HCT116 (cell line): ENCODE results near the gene SHROOM3. TPM values are rescaled to one million over a fixed set of nuclear protein-coding genes. Genes with fewer than 3 reads are reported as not detected.

Source experiments
- ATAC-seq: fragments of 200-7000 bp; cut with Tn5 transposase; 2 replicates; pipeline ENCODE4 v1.9.1; 2020; ENCODE audit warnings: mild to moderate bottlenecking, moderate library complexity
- BruUV-seq: library from RNA; stranded (reverse); fragments of 400-500 nt; replicated peaks from 2 replicates; lab custom pipeline; 2021; lab: Mats Ljungman, UMichigan
- CTCF ChIA-PET: fragments of 300-600 bp; sonication (Branson Sonifier 250); formaldehyde crosslinking; loops from one replicate; lab custom pipeline; 2021; ENCODE audit warnings: antibody characterized with exemption; lab: Charles Lee
- POLR2A ChIA-PET: fragments of 300-600, 350-600 bp; sonication (Branson Sonifier 250); formaldehyde crosslinking; loops from one replicate; lab custom pipeline; 2021; ENCODE audit warnings: antibody characterized with exemption; lab: Charles Lee
- RAD21 ChIA-PET, 2 experiments: fragments of 300-600 bp; sonication (Branson Sonifier 250); formaldehyde crosslinking; loops; one replicate each; lab custom pipeline; 2023; ENCODE audit warnings: low total read pairs in 2 of 2; ENCODE audit not compliant: uncharacterized antibody in 2 of 2, unreplicated experiment in 2 of 2, low non-redundant PET in 1 of 2; lab: Charles Lee
- DNase-seq: peaks from one replicate; pipeline ENCODE4 v3.0.0-alpha.2; 2010; ENCODE audit warnings: low read depth, low spot score
- H2AFZ ChIP-seq: fragments of 200-600 bp; shearing (Covaris generic), sonication (generic); 2 replicates; pipeline ENCODE4 v1.6.1; 2017; ENCODE audit warnings: low read depth, mixed run types, mixed read lengths, antibody characterized with exemption, low read length; ENCODE audit not compliant: poor library complexity, severe bottlenecking
- H3K27ac ChIP-seq: 2 replicates; pipeline ENCODE4 v1.5.1; 2012; ENCODE audit warnings: low read depth, low read length
- H3K27me3 ChIP-seq: fragments of 200-600 bp; sonication (generic); 2 replicates; pipeline ENCODE4 v1.6.1; 2016; ENCODE audit warnings: mixed run types, low read length, mixed read lengths; ENCODE audit not compliant: insufficient read depth
- H3K36me3 ChIP-seq, 2 experiments: fragments of 200-500 bp in 1 of 2; fragments of 200-600 bp in 1 of 2; sonication (Bioruptor generic) in 1 of 2; sonication (generic) in 1 of 2; 2 replicates each; pipeline versions ENCODE4 v1.5.1 to v1.6.1; 2014 to 2016; ENCODE audit warnings: low read length in 2 of 2, inconsistent platforms in 1 of 2, mixed read lengths in 1 of 2, mixed run types in 1 of 2; ENCODE audit not compliant: insufficient read depth in 2 of 2, control insufficient read depth in 1 of 2
- H3K4me1 ChIP-seq, 2 experiments: fragments of 200-600 bp in 1 of 2; sonication (generic) in 1 of 2; 2 replicates each; pipeline versions ENCODE4 v1.5.1 to v1.6.1; 2012 to 2017; ENCODE audit warnings: low read length in 2 of 2, inconsistent platforms in 1 of 2, mild to moderate bottlenecking in 1 of 2, mixed read lengths in 1 of 2, mixed run types in 1 of 2, moderate library complexity in 1 of 2; ENCODE audit not compliant: insufficient read depth in 2 of 2, control insufficient read depth in 1 of 2
- H3K4me2 ChIP-seq: fragments of 200-600 bp; sonication (generic); 2 replicates; pipeline ENCODE4 v1.6.1; 2017; ENCODE audit warnings: mixed run types, low read length, mixed read lengths
- H3K4me3 ChIP-seq, 2 experiments: fragments of 200-600 bp in 1 of 2; sonication (generic) in 1 of 2; replicated peaks in 1 of 2; 2 replicates each; pipeline ENCODE4 v1.5.1; 2011 to 2016; ENCODE audit warnings: low read length in 2 of 2, control low read depth in 1 of 2, low read depth in 1 of 2, mild to moderate bottlenecking in 1 of 2, mixed read lengths in 1 of 2, mixed run types in 1 of 2
- H3K79me2 ChIP-seq: fragments of 200-600 bp; sonication (generic); 2 replicates; pipeline ENCODE4 v1.6.1; 2017; ENCODE audit warnings: mild to moderate bottlenecking, mixed run types, low read length, moderate library complexity, mixed read lengths; ENCODE audit not compliant: insufficient read depth
- H3K9ac ChIP-seq: fragments of 200-600 bp; sonication (generic); 2 replicates; pipeline ENCODE4 v1.6.1; 2016; ENCODE audit warnings: low read length, mixed read lengths
- H3K9me2 ChIP-seq: fragments of 200-600 bp; sonication (generic), shearing (Covaris generic); 2 replicates; pipeline ENCODE4 v1.6.1; 2017; ENCODE audit warnings: mixed run types, mild to moderate bottlenecking, moderate library complexity; ENCODE audit not compliant: insufficient read depth
- H3K9me3 ChIP-seq, 2 experiments: fragments of 200-500 bp in 1 of 2; fragments of 200-600 bp in 1 of 2; sonication (Bioruptor generic) in 1 of 2; sonication (generic) in 1 of 2; 2 replicates each; pipeline ENCODE4 v1.6.1; 2014 to 2017; ENCODE audit warnings: low read length in 2 of 2, mixed read lengths in 2 of 2, inconsistent platforms in 1 of 2, low read depth in 1 of 2, mild to moderate bottlenecking in 1 of 2, mixed run types in 1 of 2, moderate library complexity in 1 of 2; ENCODE audit not compliant: control insufficient read depth in 1 of 2, insufficient read depth in 1 of 2
- H4K20me1 ChIP-seq: fragments of 200-600 bp; sonication (generic), shearing (Covaris generic); 2 replicates; pipeline ENCODE4 v1.6.1; 2017; ENCODE audit warnings: mixed run types, mild to moderate bottlenecking, moderate library complexity; ENCODE audit not compliant: insufficient read depth
- CBX3 ChIP-seq: IDR thresholded peaks from 2 replicates; pipeline ENCODE4 v1.6.1; 2012; ENCODE audit warnings: low read depth
- CEBPB ChIP-seq: IDR thresholded peaks from 2 replicates; pipeline ENCODE4 v1.6.1; 2012; ENCODE audit warnings: low read depth
- CTCF ChIP-seq, 3 experiments: fragments of 200-600 bp in 1 of 3; sonication (generic) in 1 of 3; IDR thresholded peaks in 2 of 3; conservative IDR thresholded peaks in 1 of 3; 2 replicates each; pipeline ENCODE4 v1.5.1; 2012 to 2017; ENCODE audit warnings: low read depth in 2 of 3, low read length in 2 of 3, antibody characterized with exemption in 1 of 3, borderline replicate concordance in 1 of 3, control low read depth in 1 of 3, mild to moderate bottlenecking in 1 of 3, mixed read lengths in 1 of 3, mixed run types in 1 of 3, moderate library complexity in 1 of 3; ENCODE audit not compliant: insufficient read depth in 1 of 3
- EGR1 ChIP-seq: IDR thresholded peaks from 2 replicates; pipeline ENCODE4 v1.6.1; 2012; ENCODE audit warnings: low read depth
- ELF1 ChIP-seq: IDR thresholded peaks from 2 replicates; pipeline ENCODE4 v1.6.1; 2012; ENCODE audit warnings: low read depth, borderline replicate concordance
- EZH2 ChIP-seq: fragments of 200-600 bp; sonication (generic); IDR thresholded peaks from 2 replicates; pipeline ENCODE4 v1.6.1; 2017; ENCODE audit warnings: antibody characterized with exemption, mixed run types
- EZH2phosphoT487 ChIP-seq: fragments of 200-600 bp; IDR thresholded peaks from 2 replicates; pipeline ENCODE4 v1.6.1; 2018; ENCODE audit warnings: antibody characterized with exemption, borderline replicate concordance
- FOSL1 ChIP-seq: IDR thresholded peaks from 2 replicates; pipeline ENCODE4 v1.6.1; 2012; ENCODE audit warnings: low read depth
- JUND ChIP-seq: IDR thresholded peaks from 2 replicates; pipeline ENCODE4 v1.6.1; 2012
- MAX ChIP-seq: IDR thresholded peaks from 2 replicates; pipeline ENCODE4 v1.6.1; 2012
- POLR2A ChIP-seq: IDR thresholded peaks from 2 replicates; pipeline ENCODE4 v1.7.0; 2011; ENCODE audit warnings: borderline replicate concordance; ENCODE audit not compliant: insufficient read depth, insufficient read length; ENCODE audit errors: extremely low read depth
- POLR2AphosphoS5 ChIP-seq: IDR thresholded peaks from 2 replicates; pipeline ENCODE4 v1.6.1; 2011; ENCODE audit warnings: mild to moderate bottlenecking, low read depth, low read length, moderate library complexity
- RAD21 ChIP-seq: IDR thresholded peaks from 2 replicates; pipeline ENCODE4 v1.6.1; 2012; ENCODE audit warnings: low read depth, mild to moderate bottlenecking
- REST ChIP-seq: IDR thresholded peaks from 2 replicates; pipeline ENCODE4 v1.6.1; 2012; ENCODE audit warnings: low read depth
- SIN3A ChIP-seq: IDR thresholded peaks from 2 replicates; pipeline ENCODE4 v1.6.1; 2012; ENCODE audit warnings: low read depth
- SP1 ChIP-seq: IDR thresholded peaks from 2 replicates; pipeline ENCODE4 v1.6.1; 2012; ENCODE audit warnings: low read depth
- SRF ChIP-seq: IDR thresholded peaks from 2 replicates; pipeline ENCODE4 v1.6.1; 2012; ENCODE audit warnings: low read depth
- TCF7L2 ChIP-seq: IDR thresholded peaks from 2 replicates; pipeline ENCODE4 v1.7.0; 2011; ENCODE audit warnings: borderline replicate concordance, inconsistent platforms; ENCODE audit not compliant: insufficient read depth, insufficient read length; ENCODE audit errors: extremely low read depth
- YY1 ChIP-seq: IDR thresholded peaks from 2 replicates; pipeline ENCODE4 v1.6.1; 2011; ENCODE audit warnings: low read length, low read depth, moderate library complexity, mild to moderate bottlenecking; ENCODE audit not compliant: insufficient replicate concordance; ENCODE audit errors: extremely low read depth
- ZFX ChIP-seq: fragments of 450-650 bp; IDR thresholded peaks from 2 replicates; pipeline ENCODE4 v1.6.1; 2017
- ZNF274 ChIP-seq: fragments of 200-500 bp; sonication (Bioruptor generic); IDR thresholded peaks from 2 replicates; pipeline ENCODE4 v1.6.1; 2014; ENCODE audit warnings: mild to moderate bottlenecking, low read depth, low read length, inconsistent platforms
- intact Hi-C: fragments of 100-400 bp; cut with micrococcal nuclease; formaldehyde crosslinking; loops from 2 replicates; pipeline ENCODE4 v1.10.0; 2022
- total RNA-seq: library from RNA; stranded (reverse); gene quantifications from one replicate; pipeline ENCODE4 v1.2.1, GENCODE V29; 2021; ENCODE audit not compliant: unreplicated experiment
- TF ChIP-seq, protein P1 (sequence below): IDR thresholded peaks from 2 replicates; pipeline ENCODE4 v1.6.1; 2012

Gene SHROOM3
- total RNA-seq, 1 experiment from 2014 or later = 22.5 TPM

DNA sequence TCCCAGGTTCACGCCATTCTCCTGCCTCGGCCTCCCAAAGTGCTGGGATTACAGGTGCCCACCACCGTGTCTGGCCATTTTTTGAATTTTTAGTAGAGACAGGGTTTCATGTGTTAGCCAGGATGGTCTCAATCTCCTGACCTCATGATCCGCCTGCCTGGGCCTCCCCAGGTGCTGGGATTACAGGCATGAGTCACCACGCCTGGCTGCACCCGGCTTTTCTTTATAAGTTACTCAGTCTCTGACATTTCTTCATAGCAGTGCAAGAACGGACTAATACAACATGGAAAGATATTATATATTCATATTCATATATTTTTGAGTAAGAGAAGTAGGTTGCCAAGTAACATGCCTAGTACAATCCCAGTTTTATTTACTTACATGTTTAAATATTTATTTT is 22.9 kb downstream of the SHROOM3 start:
- no peak overlapping the region for H3K4me3 ChIP-seq
- H3K27ac ChIP-seq = peak overlapping the region; percentile 78; the same call in 1 of the 2 replicates
- ChIA-PET CTCF (no interaction called here), POLR2A (interaction anchor here (1.2 kb wide), 1 partner anchor 12 kb away, joined by 4 read pairs; no protein-coding TSS in a partner anchor), RAD21 (no interaction called here)
- BruUV-seq = no TSS peak
- intact Hi-C loops = no loop called here
- H3K9me3 ChIP-seq = no peaks in the 10 kb centered on the region
- no peaks in the 10 kb centered on the region for H3K9me2 ChIP-seq
- peak overlapping the region; percentile 56; the same call in 1 of the 2 replicates for H3K9ac ChIP-seq
- H3K4me1 ChIP-seq = peaks cover 25 to 39% of the 10 kb centered on the region in 2 experiments
- no peaks in the 10 kb centered on the region for H3K36me3 ChIP-seq
- no peaks in the 10 kb centered on the region for H3K79me2 ChIP-seq
- peak overlapping the region; percentile 65 for H3K4me2 ChIP-seq
- no peaks in the 10 kb centered on the region for H4K20me1 ChIP-seq
- no peaks in the 10 kb centered on the region for H3K27me3 ChIP-seq
- H2AFZ ChIP-seq = peak overlapping the region; percentile 79
- ATAC-seq (peak; percentile 59), DNase-seq (peak; percentile 27)
- TF ChIP-seq EZH2phosphoT487 = no peak
- TF ChIP-seq YY1 = no peak
- peak; percentile 61 for TF ChIP-seq JUND
- TF ChIP-seq RAD21 = no peak
- TF ChIP-seq CBX3 = peak; percentile 68
- TF ChIP-seq EGR1 = no peak
- TF ChIP-seq POLR2AphosphoS5 = no peak
- no peak for TF ChIP-seq TCF7L2
- TF ChIP-seq ELF1 = no peak
- no peak for TF ChIP-seq SP1
- TF ChIP-seq MAX = peak; percentile 38; the same call in 1 of the 2 replicates
- no peak for TF ChIP-seq CTCF (IDR thresholded peaks at IDR 0.05 in 2 of 3, conservative IDR thresholded peaks at IDR 0.05 in 1 of 3; ENCODE audit: borderline replicate concordance in 1 of 3, insufficient read depth in 1 of 3, low read depth in 2 of 3, low read length in 2 of 3)
- no peak for TF ChIP-seq CEBPB
- no peak for TF ChIP-seq REST
- TF ChIP-seq, protein P1, sequence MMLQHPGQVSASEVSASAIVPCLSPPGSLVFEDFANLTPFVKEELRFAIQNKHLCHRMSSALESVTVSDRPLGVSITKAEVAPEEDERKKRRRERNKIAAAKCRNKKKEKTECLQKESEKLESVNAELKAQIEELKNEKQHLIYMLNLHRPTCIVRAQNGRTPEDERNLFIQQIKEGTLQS = no peak
- TF ChIP-seq ZNF274 = no peak
- TF ChIP-seq ZFX = no peak
- no peak for TF ChIP-seq POLR2A
- TF ChIP-seq FOSL1 = peak; percentile 65
- no peak for TF ChIP-seq EZH2
- TF ChIP-seq SRF = peak; percentile 29; the same call in 1 of the 2 replicates
- TF ChIP-seq SIN3A = no peak
